RWPE1 (cell line): ENCODE measurements around the gene SOX3.

Source experiments
- CTCF ChIA-PET: fragments of 350-600 bp; sonication (Branson Sonifier 250); formaldehyde crosslinking; extraction: SDS; loops from one replicate; lab custom pipeline; 2021; lab: Yijun Ruan, JAX
- POLR2A ChIA-PET: fragments of 400-600 bp; formaldehyde crosslinking; extraction: SDS; loops from one replicate; lab custom pipeline; 2020; ENCODE audit warnings: antibody characterized with exemption; ENCODE audit not compliant: low non-redundant PET; lab: Yijun Ruan, JAX
- DNase-seq: peaks from one replicate; pipeline ENCODE4 v3.0.0; 2012; ENCODE audit warnings: low spot score
- H3K27ac ChIP-seq: fragments of 450-650 bp; 2 replicates; pipeline ENCODE4 v1.5.1; 2017
- CTCF ChIP-seq: fragments of 450-650 bp; conservative IDR thresholded peaks from 2 replicates; pipeline ENCODE4 v1.5.1; 2017; ENCODE audit warnings: low read depth, mild to moderate bottlenecking

The SOX3 gene

GRCh38 chrX:140501940-140502468 is 2.9 kb downstream of the SOX3 start:
- ChIA-PET POLR2A (no interaction called here), CTCF (no interaction called here)
- no peak overlapping the region for H3K27ac ChIP-seq
- TF ChIP-seq CTCF, result no peak
- DNase-seq, result no peak

- TF ChIP-seq CTCF, result no peak
- ChIA-PET POLR2A (no interaction called here), CTCF (no interaction called here)
- no peak overlapping the region for H3K27ac ChIP-seq
- DNase-seq, result no peak
These were observed 3.5 kb downstream of the SOX3 start for GRCh38 chrX:140501321-140501720.

- DNase-seq, result no peak
- no peak for TF ChIP-seq CTCF
- no peak overlapping the region for H3K27ac ChIP-seq
- ChIA-PET CTCF (no interaction called here), POLR2A (no interaction called here)
These were observed 4.4 kb downstream of the SOX3 start for GRCh38 chrX:140500441-140500840.

GRCh38 chrX:140495739-140496138 is 9.1 kb downstream of the SOX3 start:
- CTCF ChIA-PET, result no interaction called here
- H3K27ac ChIP-seq, result no peak overlapping the region
- TF ChIP-seq CTCF, result no peak
- POLR2A ChIA-PET, result no interaction called here
- DNase-seq, result no peak

GRCh38 chrX:140492066-140492994 is 12.5 kb downstream of the SOX3 start:
- no peak overlapping the region for H3K27ac ChIP-seq
- POLR2A ChIA-PET, result no interaction called here
- TF ChIP-seq CTCF, result no peak
- no peak for DNase-seq
- CTCF ChIA-PET, result no interaction called here

GRCh38 chrX:140480765-140481164 is 24.1 kb downstream of the SOX3 start:
- no peak for DNase-seq
- POLR2A ChIA-PET, result no interaction called here
- CTCF ChIA-PET, result no interaction called here

More at GRCh38 chrX:140480765-140481164, 24.1 kb downstream of the SOX3 start:
- H3K27ac ChIP-seq, result no peak overlapping the region
- no peak for TF ChIP-seq CTCF
